GM19468 (cell line): ENCODE results near the gene NRSN2.
"Not testable (repeated sequence)": the region's sequence is repeated elsewhere in the genome, so short reads cannot be mapped to it uniquely, and the experiment has no call there.

Source experiments
- ATAC-seq: cut with Tn5 transposase; IDR thresholded peaks from one replicate; pipeline ENCODE4 v1.9.1; 2021; ENCODE audit warnings: mild to moderate bottlenecking, moderate library complexity, moderate number of reproducible peaks; ENCODE audit not compliant: unreplicated experiment; ENCODE audit errors: extremely low read depth

The NRSN2 gene

DNA sequence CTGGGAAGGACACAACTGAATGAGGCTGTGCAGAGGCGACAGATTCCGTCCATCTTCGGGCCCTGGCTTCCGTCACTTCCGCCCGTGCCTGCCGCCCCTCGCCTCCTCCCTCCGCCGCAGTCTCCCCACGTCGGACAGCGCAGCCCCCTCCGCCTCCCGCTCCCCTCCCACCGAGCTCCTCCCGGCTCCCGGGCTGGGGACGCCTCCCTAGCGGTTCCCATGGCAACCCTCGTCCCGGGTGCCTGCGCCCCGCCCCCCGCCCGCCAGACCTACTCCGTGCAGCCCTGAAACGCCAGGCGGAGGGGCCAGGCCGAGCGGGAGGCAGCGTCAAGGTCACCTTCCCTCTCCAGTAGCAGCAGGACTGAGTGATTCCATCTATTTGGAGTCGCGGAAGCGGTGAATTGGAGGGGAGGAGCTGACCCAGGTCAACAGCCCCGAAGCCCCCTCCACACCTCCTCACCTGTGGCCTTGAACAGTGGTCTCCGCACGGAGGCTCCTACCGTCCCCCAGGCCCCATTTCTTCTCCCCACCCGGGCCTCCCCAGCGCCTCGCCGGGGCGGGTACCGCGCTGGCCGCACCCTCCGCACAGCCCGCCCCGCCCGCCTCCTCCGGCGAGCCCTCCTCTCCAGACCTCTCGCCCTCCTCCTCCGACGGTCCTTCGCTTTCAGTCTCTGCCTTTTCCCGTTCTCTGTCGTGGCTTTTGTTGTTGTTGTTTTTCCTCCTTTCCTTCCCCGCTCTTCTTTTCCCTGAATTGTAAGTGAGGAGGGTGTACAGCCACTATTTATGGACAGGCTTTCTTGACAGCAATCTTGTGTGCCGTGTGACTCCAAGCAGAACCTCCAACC, 951 bp downstream of the NRSN2 start:
- peak; percentile 33 for ATAC-seq

DNA sequence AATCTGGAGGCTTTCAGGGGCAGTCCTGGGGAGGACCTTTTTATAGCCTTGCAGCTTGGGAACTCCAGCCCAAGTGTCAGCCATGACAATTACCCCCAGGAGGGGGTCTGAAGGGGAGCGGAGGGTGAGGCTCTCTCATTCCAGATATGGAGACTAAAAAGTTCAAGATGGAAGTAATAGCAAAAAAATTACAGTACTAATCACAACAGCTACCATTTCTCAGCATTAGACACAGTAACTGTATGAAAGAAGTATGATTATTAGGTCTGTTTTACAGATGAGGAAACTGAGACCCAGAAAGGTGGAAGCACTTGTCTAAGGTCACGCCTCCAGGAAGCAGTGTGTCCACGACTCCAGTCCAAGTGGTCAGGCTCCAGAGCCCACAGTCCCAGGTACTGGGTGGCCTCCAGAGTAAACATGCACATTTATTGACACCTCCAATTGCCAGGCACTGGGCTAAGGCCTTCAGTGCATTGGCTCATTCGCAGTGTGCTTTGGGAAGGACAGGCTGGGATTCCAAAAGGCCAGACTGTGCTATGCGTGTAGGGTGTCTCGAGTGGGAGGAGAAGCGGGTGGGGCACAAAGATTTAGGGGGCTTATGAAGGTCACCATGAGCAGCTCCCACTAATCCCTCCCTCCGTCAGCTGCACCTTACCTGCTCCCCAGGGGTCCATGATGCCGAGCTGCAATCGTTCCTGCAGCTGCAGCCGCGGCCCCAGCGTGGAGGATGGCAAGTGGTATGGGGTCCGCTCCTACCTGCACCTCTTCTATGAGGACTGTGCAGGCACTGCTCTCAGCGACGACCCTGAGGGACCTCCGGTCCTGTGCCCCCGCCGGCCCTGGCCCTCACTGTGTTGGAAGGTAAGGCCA, 2.3 kb downstream of the NRSN2 start:
- ATAC-seq, result no peak

- no peak for ATAC-seq
Observed at GRCh38 chr20:353166-353565, 6.3 kb downstream of the NRSN2 start.

DNA sequence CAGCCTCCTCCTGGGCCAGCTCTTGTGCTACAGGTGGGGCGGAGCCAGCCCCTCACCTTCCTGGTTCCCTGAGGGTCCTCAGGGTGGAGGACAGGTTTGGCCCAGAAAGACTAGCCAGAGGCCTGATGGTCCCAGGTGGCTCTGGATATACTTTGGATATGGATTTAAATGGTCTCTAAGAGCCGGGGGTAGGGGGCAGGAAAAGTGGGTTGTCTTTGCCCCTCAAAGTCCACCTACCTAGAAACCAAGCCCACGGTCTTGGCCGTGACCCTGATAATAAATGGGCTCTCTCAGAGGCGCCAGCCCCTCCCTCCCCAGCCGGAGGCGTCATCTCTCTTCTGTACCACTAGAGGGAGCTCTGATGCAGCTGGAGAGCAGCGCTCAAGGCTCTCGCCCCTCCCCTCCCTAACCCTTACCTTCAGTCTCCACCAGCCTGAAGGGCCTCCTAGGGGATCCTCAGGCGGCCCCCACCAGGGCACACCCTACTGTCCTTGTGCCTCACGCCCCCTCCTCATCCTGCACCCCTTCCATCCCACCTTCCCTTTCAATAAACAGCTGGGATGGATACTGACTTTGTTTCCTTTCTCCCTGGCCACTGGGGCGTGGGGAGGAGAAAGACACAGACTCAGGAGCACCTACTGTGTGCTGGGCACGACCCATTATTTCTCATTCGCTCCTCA, 7.5 kb downstream of the NRSN2 start:
- ATAC-seq, result no peak

GRCh38 chr20:356154-356553, 9.2 kb downstream of the NRSN2 start:
- ATAC-seq, result not testable (repeated sequence)

- no peak for ATAC-seq
Observed at GRCh38 chr20:356745-357144, 9.8 kb downstream of the NRSN2 start.

DNA sequence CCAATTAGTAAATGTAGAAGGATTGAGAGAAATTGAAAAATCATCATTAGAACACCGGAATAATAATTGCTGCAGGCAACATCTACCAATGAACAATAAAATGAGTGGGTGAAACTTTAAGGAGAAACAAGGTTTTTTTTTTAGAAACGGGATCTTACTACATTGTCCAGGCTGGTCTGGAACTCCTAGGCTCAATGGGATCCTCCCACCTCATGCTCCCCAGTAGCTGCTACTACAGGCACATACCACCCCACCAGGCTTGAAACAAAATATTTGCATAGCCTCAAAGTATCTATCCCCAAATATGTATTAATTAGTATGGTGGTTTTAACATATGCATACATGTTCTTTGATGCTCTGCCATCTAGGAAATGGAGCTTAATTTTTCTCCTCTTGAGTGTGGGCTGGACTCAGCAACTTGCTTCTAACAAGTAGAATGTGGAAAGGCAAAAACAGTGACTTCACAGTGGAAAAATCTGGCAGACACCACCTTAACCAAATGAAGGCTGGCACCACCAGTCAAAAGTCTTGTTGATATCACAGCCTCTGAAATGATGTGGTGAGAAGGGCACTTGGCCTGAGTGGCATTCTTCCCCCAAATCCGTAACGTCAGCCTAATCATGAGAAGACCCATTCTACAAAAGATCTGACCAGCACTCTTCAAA, 12.1 kb downstream of the NRSN2 start:
- no peak for ATAC-seq

DNA sequence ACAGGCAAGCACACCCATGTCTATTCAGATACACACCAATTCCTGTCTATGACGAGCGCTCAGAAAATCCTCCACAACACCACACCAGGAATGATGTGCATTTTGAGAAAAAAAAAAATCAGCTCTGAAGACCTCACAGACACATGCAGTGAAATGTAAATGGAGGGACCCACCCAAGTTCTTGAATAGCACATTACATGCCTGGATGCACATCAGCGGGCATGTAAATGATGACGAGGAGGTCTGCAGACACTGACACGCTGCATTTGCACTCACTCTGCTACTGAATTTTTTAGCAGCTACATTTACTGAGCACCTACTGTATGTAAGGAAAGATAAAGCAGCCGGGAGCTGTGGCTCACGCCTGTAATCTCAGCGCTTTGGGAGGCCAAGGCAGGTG, 14.7 kb downstream of the NRSN2 start:
- no peak for ATAC-seq

GRCh38 chr20:362271-363254, 15.7 kb downstream of the NRSN2 start:
- ATAC-seq, result no peak

DNA sequence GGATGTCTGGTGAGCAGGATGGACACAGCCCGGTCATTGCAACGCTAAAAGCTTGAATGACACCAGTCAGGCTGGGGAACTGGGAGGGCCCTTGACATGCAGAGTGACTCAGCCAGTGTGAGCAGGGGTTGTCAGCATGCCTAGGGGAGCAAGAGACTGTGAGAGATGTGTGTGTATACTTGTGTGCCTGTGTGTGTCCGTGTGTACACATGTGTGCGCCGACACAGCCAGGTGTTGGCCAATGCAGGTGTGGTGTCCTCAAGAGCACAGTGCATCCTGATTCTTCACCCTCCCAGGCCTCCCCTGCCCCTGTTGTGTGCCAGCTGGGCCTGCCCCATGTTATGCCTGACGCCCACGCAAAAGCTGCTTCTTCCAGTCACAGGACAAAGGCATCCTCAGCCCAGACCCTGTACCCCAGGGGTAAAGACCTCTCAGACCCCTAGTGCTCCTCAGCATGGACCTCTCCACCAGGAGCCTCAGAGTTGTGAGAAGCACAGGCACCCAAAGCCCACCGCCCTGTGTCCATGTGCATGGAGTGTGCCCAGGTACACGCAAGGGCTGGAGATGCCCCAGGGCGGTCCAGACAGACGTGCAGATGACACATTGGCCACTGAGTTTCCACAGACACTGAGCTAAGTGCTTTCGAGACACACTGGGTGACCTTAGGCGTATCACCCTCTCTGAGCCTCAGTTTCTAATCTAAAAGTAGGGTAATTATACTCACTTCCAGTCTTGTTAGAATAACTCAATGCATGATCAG, 16.6 kb downstream of the NRSN2 start:
- no peak for ATAC-seq

GRCh38 chr20:364905-365794, 18.2 kb downstream of the NRSN2 start:
- no peak for ATAC-seq

DNA sequence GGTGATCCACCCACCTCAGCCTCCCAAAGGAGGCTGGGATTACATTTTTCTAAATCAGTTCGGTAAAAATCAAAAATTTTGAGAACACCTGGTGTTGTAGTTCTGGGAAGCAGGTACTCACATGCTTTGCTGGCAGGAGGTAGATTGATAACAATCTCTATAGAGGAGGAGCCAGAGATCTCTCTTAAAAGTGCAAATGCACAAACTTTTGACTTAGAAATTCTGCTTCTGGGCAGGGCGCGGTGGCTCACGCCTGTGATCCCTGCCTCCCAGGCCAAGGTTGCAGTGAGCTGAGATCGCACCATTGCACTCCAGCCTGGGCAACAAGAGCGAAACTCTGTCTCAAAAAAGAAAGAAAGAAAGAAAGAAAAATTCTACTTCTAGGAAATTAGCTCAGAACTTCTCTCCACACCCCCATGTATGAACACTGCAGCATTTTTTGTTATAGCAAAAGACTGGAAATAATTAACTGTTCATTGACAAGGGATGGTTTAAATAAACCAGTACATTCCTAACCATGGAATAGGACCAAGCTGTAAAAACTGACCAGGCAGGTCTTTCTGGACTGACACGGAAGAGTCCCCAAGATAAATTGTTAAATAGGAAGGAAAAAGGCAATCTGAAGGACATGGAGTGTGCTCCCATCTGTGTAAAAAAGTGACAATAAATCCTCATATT, 19.3 kb downstream of the NRSN2 start:
- ATAC-seq, result no peak

DNA sequence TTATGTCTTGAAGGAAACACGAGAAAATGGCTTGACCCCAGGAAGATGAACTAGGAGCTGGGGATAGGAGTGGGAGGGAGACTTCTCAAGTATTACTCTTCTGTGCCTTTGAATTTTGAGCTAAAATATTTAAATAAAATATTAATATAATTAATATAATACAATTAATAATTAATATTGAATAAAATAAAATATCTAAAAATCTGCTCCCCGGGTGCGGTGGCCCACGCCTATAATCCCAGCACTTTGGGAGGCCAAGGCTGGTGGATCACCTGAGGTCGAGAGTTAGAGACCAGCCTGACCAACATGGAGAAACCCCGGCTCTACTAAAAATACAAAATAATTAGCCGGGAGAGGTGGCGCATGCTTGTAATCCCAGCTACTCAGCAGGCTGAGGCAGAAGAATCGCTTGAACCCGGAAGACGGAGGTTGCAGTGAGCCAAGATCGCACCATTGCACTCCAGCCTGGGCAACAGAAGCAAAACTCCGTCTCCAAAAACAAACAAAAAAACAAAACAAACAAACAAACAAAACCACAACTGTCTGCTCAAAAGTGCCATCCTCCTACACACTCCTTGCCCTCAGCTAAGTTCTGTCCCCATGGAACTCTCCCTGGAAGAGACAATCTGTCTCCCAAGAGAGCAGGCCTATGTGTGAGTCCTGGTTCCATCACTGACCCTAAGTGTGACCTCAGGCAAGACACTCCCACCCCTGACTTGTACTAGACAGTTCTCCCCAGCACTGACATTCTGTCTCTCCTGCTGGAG, 20.0 kb downstream of the NRSN2 start:
- no peak for ATAC-seq

GRCh38 chr20:367486-367887, 20.6 kb downstream of the NRSN2 start:
- no peak for ATAC-seq

- ATAC-seq, result no peak
Observed at GRCh38 chr20:368915-369314, 22.0 kb downstream of the NRSN2 start.

- ATAC-seq, result no peak
Observed at GRCh38 chr20:370151-370600, 23.3 kb downstream of the NRSN2 start.
